ENCODE measurements around the gene RFC2.
"Not testable (repeated sequence)": the region's sequence is repeated elsewhere in the genome, so short reads cannot be mapped to it uniquely, and the experiment has no call there.

The RFC2 gene

DNA sequence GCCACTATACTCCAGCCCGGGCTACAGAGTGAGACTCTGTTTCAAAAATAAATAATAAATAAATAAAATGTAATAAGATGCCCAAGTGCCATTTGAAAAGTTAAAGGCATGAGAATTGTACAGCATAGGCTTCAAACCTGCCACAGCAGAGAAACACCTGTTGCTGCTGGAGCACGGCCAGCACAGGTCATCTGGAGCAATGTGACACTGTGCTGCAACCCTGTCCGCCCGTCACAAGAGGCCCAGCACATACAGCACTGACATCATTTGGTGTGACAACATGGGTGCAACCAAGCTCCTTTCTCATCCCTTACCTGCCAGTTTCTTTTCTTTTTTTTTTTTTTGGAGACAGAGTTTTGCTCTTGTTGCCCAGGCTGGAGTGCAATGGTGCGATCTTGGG, 1.3 kb downstream of the RFC2 start:
- DNase-seq (ENCODE audit: low read depth in 3 of 3, low spot score in 1 of 3) = no peak

DNA sequence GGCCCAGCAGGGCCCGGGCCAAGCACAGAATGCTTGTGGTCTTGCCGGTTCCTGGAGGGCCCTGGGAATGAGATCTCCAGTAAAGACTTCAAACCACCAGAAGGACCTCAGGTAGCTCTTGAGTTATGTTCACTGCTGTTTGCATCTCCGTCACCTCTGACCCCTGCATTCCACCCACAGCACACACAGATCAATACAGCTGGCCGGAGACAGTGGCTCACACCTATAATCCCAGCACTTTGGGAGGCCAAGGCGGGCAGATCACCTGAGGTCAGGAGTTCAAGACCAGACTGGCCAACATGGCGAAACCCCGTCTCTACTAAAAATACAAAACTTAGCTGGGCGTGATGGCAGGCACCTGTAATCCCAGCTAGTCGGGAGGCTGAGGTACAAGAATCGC, 5.1 kb downstream of the RFC2 start:
- not testable (repeated sequence) for DNase-seq (ENCODE audit: low read depth in 3 of 3, low spot score in 1 of 3)

DNA sequence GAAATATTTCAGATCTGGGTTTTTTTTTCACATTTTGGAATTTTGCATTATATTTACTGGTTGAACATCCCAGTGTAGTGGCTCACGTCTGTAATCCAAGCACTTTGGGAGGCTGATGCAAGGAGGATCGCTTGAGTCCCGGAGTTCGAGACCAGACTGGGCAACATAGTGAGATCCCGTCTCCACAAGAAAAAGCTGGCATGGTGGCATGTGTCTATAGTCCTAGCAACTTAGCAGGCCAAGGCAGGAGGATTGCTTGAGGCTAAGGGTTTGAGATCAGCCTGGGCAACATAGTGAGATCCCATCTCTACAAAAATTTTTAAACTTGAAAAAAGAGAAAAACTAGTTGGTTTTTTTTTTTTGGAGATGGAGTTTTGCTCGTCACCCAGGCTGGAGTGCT, 6.0 kb downstream of the RFC2 start:
- DNase-seq (ENCODE audit: low read depth in 3 of 3, low spot score in 1 of 3) = no peak

GRCh38 chr7:74246497-74246896, 7.7 kb downstream of the RFC2 start:
- DNase-seq (ENCODE audit: low read depth in 3 of 3, low spot score in 1 of 3) = no peak

DNA sequence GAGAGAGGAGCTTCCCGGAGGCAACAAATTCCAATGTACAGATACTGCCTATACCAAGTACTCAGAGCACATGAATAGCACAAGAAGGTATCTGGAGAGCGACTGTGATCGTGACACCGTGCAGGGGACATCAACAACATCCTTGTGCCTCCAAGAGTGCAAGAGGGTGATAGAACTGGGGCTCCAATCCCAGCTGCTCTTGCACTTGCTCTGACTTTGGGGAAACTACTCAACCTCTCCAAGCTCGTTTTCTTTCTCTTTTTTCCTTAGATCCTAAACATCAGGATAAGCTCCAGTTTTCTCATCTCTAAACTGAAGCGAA, 12.1 kb downstream of the RFC2 start:
- no peak for DNase-seq (ENCODE audit: low read depth in 3 of 3, low spot score in 1 of 3)

GRCh38 chr7:74240482-74240881, 13.7 kb downstream of the RFC2 start:
- DNase-seq (ENCODE audit: low read depth in 3 of 3, low spot score in 1 of 3) = no peak

DNA sequence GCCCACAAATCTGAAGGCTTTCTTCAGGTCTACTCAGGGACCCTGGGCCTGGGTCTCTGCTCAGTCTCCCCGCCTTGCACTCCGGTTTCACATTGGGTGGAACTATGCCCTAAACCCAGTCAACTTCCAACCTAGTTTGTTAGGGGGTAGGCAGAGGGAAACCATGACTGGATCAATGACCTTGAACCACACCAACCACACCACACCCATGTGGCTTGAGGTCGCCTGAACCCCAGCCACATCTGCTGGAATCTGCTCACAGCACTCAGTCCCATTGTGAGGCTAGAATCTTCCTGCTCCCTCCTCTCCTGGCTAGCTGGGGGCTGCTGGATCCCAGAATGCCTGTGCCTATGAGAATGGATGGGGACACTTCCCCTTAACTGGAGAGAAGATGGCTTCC, 17.9 kb downstream of the RFC2 start:
- no peak for DNase-seq (ENCODE audit: low read depth in 3 of 3, low spot score in 1 of 3)

GRCh38 chr7:74235518-74236268, 18.5 kb downstream of the RFC2 start:
- DNase-seq (ENCODE audit: low read depth in 3 of 3, low spot score in 1 of 3) = no peak

- DNase-seq (ENCODE audit: low read depth in 3 of 3, low spot score in 1 of 3) = no peak
Measured at GRCh38 chr7:74233655-74234285, 20.4 kb downstream of the RFC2 start.

- DNase-seq (ENCODE audit: low read depth in 3 of 3, low spot score in 1 of 3) = no peak
Measured at GRCh38 chr7:74231232-74231590, 23.0 kb downstream of the RFC2 start.

DNA sequence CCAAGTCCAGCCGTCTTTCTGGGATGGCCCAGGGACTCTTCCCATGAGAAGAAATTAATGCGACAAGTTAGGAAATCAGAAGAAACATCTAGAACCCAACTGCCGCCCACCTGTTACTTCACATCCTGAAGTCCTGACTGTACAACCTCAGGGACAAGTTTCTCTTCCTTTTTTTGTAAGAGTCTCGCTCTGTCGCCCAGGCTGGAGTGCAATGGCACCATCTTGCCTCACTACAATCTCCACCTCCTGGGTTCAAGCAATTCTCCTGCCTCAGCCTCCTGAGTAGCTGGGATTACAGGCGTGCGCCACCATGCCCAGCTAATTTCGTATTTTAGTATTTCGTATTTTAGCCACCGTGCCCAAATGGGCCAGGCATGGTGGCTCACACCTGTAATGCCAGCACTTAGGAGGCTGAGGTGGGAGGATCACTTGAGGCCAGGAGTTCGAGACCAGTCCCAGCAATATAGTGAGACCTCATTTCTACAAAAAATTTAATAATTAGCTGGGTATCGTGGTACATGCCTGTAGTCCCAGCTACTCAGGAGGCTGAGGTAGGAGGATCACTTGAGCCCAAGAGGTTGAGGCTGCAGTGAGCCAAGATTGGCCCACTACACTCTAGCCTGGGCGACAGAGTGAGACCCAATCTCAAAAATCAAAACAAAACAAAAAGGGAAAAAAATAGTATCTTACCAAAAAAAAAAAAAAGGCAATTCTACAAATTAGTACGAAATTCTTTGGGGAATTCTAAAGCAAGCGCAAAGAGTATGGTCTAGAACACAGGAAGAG, 23.6 kb downstream of the RFC2 start:
- DNase-seq (ENCODE audit: low read depth in 3 of 3, low spot score in 1 of 3) = no peak

GRCh38 chr7:74228951-74229900, 25.0 kb downstream of the RFC2 start:
- no peak for DNase-seq (ENCODE audit: low read depth in 3 of 3, low spot score in 1 of 3)

GRCh38 chr7:74226633-74227032, 27.6 kb downstream of the RFC2 start:
- no peak for DNase-seq (ENCODE audit: low read depth in 3 of 3, low spot score in 1 of 3)

- no peak for DNase-seq (ENCODE audit: low read depth in 3 of 3, low spot score in 1 of 3)
Measured at GRCh38 chr7:74225400-74225799, 28.8 kb downstream of the RFC2 start.

DNA sequence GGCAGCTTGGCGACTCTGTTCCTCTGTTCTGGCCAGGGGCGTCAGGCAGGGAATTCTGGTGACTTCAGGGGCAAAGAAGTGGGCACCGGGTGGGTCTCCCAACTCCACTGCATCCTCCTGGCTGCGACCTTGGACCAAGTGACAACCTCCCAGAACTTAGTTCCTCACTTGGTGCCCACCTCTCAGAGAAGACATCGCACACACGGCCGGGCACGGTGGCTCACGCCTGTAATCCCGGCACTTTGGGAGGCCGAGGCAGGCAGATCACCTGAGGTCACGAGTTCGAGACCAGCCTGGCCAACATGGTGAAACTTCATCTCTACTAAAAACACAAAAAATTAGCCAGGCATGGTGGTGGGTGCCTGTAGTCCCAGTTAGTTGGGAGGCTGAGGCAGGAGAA, 29.3 kb downstream of the RFC2 start:
- not testable (repeated sequence) for DNase-seq (ENCODE audit: low read depth in 3 of 3, low spot score in 1 of 3)

DNA sequence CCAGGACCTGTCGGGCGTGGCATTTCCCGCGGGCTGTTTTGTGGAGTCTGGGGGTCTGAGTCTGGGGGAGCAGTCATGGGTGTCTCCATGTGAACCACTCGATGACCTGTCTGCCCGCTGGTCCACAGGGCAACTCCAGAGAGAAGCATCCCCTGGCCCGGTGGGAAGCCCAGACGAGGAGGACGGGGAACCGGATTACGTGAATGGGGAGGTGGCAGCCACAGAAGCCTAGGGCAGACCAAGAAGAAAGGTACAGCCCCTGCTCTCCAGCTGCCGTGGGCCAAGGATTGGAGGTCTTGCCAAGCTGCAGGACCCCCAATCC, 29.7 kb downstream of the RFC2 start:
- DNase-seq (ENCODE audit: low read depth in 3 of 3, low spot score in 1 of 3) = no peak

DNA sequence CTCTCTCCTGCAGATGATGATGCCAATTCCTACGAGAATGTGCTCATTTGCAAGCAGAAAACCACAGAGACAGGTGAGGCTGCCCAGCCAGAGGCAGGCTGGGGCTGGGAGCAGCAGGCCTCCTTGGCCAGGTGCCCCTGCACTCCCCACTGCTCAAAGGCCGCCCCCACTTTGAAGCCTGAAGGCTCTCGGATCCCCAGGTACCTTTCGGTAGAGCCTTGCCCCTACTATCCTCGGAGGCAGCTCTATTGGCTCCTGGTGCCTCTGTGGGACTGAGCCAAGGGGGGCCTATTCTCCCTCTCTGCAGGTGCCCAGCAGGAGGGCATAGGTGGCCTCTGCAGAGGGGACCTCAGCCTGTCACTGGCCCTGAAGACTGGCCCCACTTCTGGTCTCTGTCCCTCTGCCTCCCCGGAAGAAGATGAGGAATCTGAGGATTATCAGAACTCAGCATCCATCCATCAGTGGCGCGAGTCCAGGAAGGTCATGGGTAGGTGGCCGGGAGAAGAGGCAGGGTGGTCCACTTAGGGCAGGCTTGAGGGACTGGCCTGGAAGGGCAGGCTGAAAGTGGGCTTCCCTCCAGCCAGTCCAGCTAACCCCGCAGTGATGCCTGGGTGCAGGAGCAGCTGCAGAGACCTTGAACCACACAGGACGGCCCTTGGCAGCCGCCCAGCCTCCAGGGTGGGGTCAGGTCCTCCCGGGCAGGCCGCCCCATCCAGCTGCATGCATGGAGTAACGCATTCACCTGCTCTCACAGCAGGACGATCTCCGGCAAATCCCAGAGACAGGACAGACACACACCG, 30.3 kb downstream of the RFC2 start:
- DNase-seq (ENCODE audit: low read depth in 3 of 3, low spot score in 1 of 3) = no peak

- no peak for DNase-seq (ENCODE audit: low read depth in 3 of 3, low spot score in 1 of 3)
Measured at GRCh38 chr7:74222851-74223710, 31.1 kb downstream of the RFC2 start.

DNA sequence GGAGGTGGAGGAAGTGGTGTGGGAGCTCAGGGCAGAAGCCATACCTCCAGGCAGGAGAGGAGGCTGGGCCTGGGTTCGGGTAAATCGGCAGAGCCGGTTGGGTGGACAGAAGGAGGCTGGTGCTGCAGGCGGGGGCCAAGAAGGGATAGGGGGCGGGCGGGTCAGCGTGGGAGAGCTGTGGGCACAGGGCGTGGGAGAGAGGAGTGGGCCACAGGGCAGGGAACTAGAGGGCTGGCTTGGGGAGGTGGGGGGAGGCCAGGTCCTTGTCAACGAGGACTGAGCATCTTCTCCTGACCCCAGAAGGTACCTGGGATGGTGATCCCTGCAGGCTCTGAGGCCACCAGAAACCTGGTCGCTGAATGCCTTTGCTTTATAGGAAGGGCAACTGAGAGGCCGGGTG, 32.5 kb downstream of the RFC2 start:
- DNase-seq (ENCODE audit: low read depth in 3 of 3, low spot score in 1 of 3) = no peak

DNA sequence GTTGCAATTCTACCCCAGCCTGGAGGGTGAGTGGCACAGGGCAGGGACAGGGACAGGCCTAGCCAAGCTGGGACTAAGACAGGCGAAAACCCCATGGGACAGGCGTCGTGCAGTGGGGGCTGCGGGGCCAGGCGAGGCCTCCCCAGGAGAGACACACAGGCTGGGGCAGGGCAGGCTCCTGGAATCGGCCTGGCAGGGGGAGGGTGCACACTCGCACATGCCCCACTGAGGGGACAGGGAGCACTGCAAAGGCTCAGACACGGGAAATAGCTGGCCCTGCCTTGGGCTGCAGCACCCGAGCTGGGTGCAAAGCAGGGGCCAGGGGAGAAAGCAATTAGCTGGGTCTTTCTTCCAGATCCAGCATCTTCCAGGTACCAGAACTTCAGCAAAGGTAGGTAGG, 34.0 kb downstream of the RFC2 start:
- DNase-seq (ENCODE audit: low read depth in 3 of 3, low spot score in 1 of 3) = no peak

Measured in stimulated activated CD4-positive, alpha-beta T cell treated with anti-CD3 and anti-CD28 coated beads, TNF-alpha, amount 100 ng/mL, for 1 hour (primary cell).